H9 (cell line): ENCODE results near the gene METTL22. TPM values are rescaled to one million over a fixed set of nuclear protein-coding genes. Genes with fewer than 3 reads are reported as not detected.
A peak's percentile ranks its signal among the peaks of the same experiment; 100 is the strongest.

Experiments
- DNase-seq: peaks from one replicate; pipeline ENCODE4 v3.0.0-alpha.2; 2017
- H2AFZ ChIP-seq: one replicate; pipeline ENCODE4 v1.6.1; 2013; ENCODE audit warnings: mild to moderate bottlenecking, low read length, control low read depth, moderate library complexity
- H2AK5ac ChIP-seq: 2 replicates; pipeline ENCODE4 v1.6.1; 2013; ENCODE audit warnings: low read length, control low read depth, mixed read lengths; ENCODE audit not compliant: insufficient read length
- H2BK120ac ChIP-seq: one replicate; pipeline ENCODE4 v1.6.1; 2013; ENCODE audit warnings: low read depth, mild to moderate bottlenecking, low read length, control low read depth, inconsistent platforms; ENCODE audit not compliant: poor library complexity, severe bottlenecking
- H2BK12ac ChIP-seq: 2 replicates; pipeline ENCODE4 v1.6.1; 2013; ENCODE audit warnings: low read length, control low read depth, mixed read lengths, low read depth; ENCODE audit not compliant: insufficient read length
- H2BK15ac ChIP-seq: 2 replicates; pipeline ENCODE4 v1.6.1; 2013; ENCODE audit warnings: low read depth, low read length, control low read depth
- H2BK20ac ChIP-seq: one replicate; pipeline ENCODE4 v1.6.1; 2013; ENCODE audit warnings: low read depth, mild to moderate bottlenecking, low read length, control low read depth, inconsistent platforms; ENCODE audit not compliant: poor library complexity, severe bottlenecking
- H2BK5ac ChIP-seq: 2 replicates; pipeline ENCODE4 v1.6.1; 2013; ENCODE audit warnings: low read length, control low read depth, mixed read lengths; ENCODE audit not compliant: insufficient read length
- H3K14ac ChIP-seq: 2 replicates; pipeline ENCODE4 v1.6.1; 2013; ENCODE audit warnings: low read length, control low read depth; ENCODE audit not compliant: insufficient read depth
- H3K18ac ChIP-seq: 2 replicates; pipeline ENCODE4 v1.6.1; 2013; ENCODE audit warnings: low read depth, mild to moderate bottlenecking, mixed read lengths, low read length, control low read depth; ENCODE audit not compliant: insufficient read length
- H3K23ac ChIP-seq: 2 replicates; pipeline ENCODE4 v1.6.1; 2013; ENCODE audit warnings: low read length, control low read depth, mixed read lengths, low read depth; ENCODE audit not compliant: insufficient read length
- H3K23me2 ChIP-seq: 2 replicates; pipeline ENCODE4 v1.6.1; 2013; ENCODE audit warnings: low read depth, mild to moderate bottlenecking, mixed read lengths, low read length, control low read depth; ENCODE audit not compliant: insufficient read length, poor library complexity, severe bottlenecking
- H3K27ac ChIP-seq: 2 replicates; pipeline ENCODE4 v1.5.1; 2013; ENCODE audit warnings: low read length, control low read depth, mixed read lengths, low read depth; ENCODE audit not compliant: insufficient read length
- H3K27me3 ChIP-seq: 2 replicates; pipeline ENCODE4 v1.6.1; 2013; ENCODE audit warnings: low read length, control low read depth, inconsistent platforms; ENCODE audit not compliant: insufficient read depth
- H3K4ac ChIP-seq: 2 replicates; pipeline ENCODE4 v1.6.1; 2013; ENCODE audit warnings: low read depth, mild to moderate bottlenecking, control low read depth, inconsistent platforms, low read length, moderate library complexity
- H3K4me1 ChIP-seq: 2 replicates; pipeline ENCODE4 v1.6.1; 2013; ENCODE audit warnings: low read length, control low read depth, inconsistent platforms; ENCODE audit not compliant: insufficient read depth
- H3K4me2 ChIP-seq: 2 replicates; pipeline ENCODE4 v1.6.1; 2013; ENCODE audit warnings: low read length, control low read depth, mixed read lengths; ENCODE audit not compliant: insufficient read length, insufficient read depth
- H3K56ac ChIP-seq: 2 replicates; pipeline ENCODE4 v1.6.1; 2013; ENCODE audit warnings: low read depth, mild to moderate bottlenecking, mixed read lengths, low read length, control low read depth; ENCODE audit not compliant: insufficient read length
- H3K79me1 ChIP-seq: 2 replicates; pipeline ENCODE4 v1.6.1; 2013; ENCODE audit warnings: low read depth, mild to moderate bottlenecking, moderate library complexity, low read length, control low read depth, inconsistent platforms; ENCODE audit not compliant: insufficient read depth, poor library complexity, severe bottlenecking
- H3K79me2 ChIP-seq: 2 replicates; pipeline ENCODE4 v1.6.1; 2013; ENCODE audit warnings: low read length, control low read depth, inconsistent platforms; ENCODE audit not compliant: insufficient read depth
- H3K9ac ChIP-seq: 2 replicates; pipeline ENCODE4 v1.6.1; 2013; ENCODE audit warnings: low read length, control low read depth, mixed read lengths; ENCODE audit not compliant: insufficient read length; ENCODE audit errors: extremely low read depth
- H3K9me3 ChIP-seq: one replicate; pipeline ENCODE4 v1.6.1; 2013; ENCODE audit warnings: low read depth, low read length, inconsistent platforms; ENCODE audit not compliant: control insufficient read depth
- H3T11ph ChIP-seq: one replicate; pipeline ENCODE4 v1.6.1; 2013; ENCODE audit warnings: mild to moderate bottlenecking, low read length, control low read depth, inconsistent platforms
- H4K20me1 ChIP-seq: one replicate; pipeline ENCODE4 v1.6.1; 2013; ENCODE audit not compliant: control insufficient read depth, insufficient read length, insufficient read depth
- H4K5ac ChIP-seq: 2 replicates; pipeline ENCODE4 v1.6.1; 2013; ENCODE audit warnings: low read depth, mild to moderate bottlenecking, mixed read lengths, low read length, control low read depth; ENCODE audit not compliant: insufficient read length
- H4K8ac ChIP-seq: replicated peaks from 2 replicates; pipeline ENCODE4 v1.6.1; 2013; ENCODE audit warnings: low read length, control low read depth, mixed read lengths, low read depth; ENCODE audit not compliant: insufficient read length
- H4K91ac ChIP-seq: 2 replicates; pipeline ENCODE4 v1.6.1; 2013; ENCODE audit warnings: low read depth, mild to moderate bottlenecking, moderate library complexity, mixed read lengths, low read length, control low read depth; ENCODE audit not compliant: insufficient read length
- H3K27ac Mint-ChIP-seq, 3 experiments: 2 replicates in 2 of 3; 3 replicates in 1 of 3; pipeline ENCODE4 v1.8.0; 2020 to 2021; ENCODE audit warnings: mixed read lengths in 3 of 3, mild to moderate bottlenecking in 1 of 3, moderate library complexity in 1 of 3
- H3K27me3 Mint-ChIP-seq: 2 replicates; pipeline ENCODE4 v1.8.0; 2021; ENCODE audit warnings: low read depth, mild to moderate bottlenecking, moderate library complexity, mixed read lengths
- H3K36me3 Mint-ChIP-seq, 3 experiments: 2 replicates in 2 of 3; 3 replicates in 1 of 3; pipeline ENCODE4 v1.8.0; 2020 to 2021; ENCODE audit warnings: low read depth in 3 of 3, mixed read lengths in 3 of 3; ENCODE audit not compliant: insufficient read depth in 1 of 3
- H3K4me1 Mint-ChIP-seq, 2 experiments: 2 replicates each; pipeline ENCODE4 v1.8.0; 2020; ENCODE audit warnings: mixed read lengths in 2 of 2
- H3K4me3 Mint-ChIP-seq, 2 experiments: 2 replicates in 1 of 2; 3 replicates in 1 of 2; pipeline ENCODE4 v1.8.0; 2020 to 2021; ENCODE audit warnings: mild to moderate bottlenecking in 2 of 2, mixed read lengths in 2 of 2, moderate library complexity in 1 of 2
- H3K9me3 Mint-ChIP-seq, 2 experiments: 2 replicates in 1 of 2; 3 replicates in 1 of 2; pipeline ENCODE4 v1.8.0; 2020; ENCODE audit warnings: mild to moderate bottlenecking in 2 of 2, mixed read lengths in 2 of 2, moderate library complexity in 1 of 2
- WGBS: extraction: QIAGEN DNeasy Blood & Tissue Kit; methylation state at CpG from one replicate; pipeline ENCODE4 v1.1.7; 2013; ENCODE audit warnings: missing lambda C conversion rate, low lambda C conversion rate, mixed read lengths; ENCODE audit not compliant: insufficient read length; ENCODE audit errors: extremely low coverage; 5-methylcytosine and 5-hydroxymethylcytosine counted together
- total RNA-seq: library from RNA; stranded (reverse); gene quantifications from 2 replicates; pipeline ENCODE4 v1.2.1, GENCODE V29; 2021
- TF ChIP-seq, protein P1 (sequence below): fragments of 200-600 bp; sonication (generic); conservative IDR thresholded peaks from 3 replicates; pipeline ENCODE4 v1.8.0; 2021; ENCODE audit warnings: antibody characterized with exemption, mild to moderate bottlenecking

The METTL22 gene
- total RNA-seq, 1 experiment from 2014 or later = 51.9 TPM

- TF ChIP-seq, protein P1, sequence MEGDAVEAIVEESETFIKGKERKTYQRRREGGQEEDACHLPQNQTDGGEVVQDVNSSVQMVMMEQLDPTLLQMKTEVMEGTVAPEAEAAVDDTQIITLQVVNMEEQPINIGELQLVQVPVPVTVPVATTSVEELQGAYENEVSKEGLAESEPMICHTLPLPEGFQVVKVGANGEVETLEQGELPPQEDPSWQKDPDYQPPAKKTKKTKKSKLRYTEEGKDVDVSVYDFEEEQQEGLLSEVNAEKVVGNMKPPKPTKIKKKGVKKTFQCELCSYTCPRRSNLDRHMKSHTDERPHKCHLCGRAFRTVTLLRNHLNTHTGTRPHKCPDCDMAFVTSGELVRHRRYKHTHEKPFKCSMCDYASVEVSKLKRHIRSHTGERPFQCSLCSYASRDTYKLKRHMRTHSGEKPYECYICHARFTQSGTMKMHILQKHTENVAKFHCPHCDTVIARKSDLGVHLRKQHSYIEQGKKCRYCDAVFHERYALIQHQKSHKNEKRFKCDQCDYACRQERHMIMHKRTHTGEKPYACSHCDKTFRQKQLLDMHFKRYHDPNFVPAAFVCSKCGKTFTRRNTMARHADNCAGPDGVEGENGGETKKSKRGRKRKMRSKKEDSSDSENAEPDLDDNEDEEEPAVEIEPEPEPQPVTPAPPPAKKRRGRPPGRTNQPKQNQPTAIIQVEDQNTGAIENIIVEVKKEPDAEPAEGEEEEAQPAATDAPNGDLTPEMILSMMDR = no peak
- Histone ChIP-seq H4K8ac (no peak overlapping the region), H3K9ac (no peak overlapping the region), H3K27me3 (no peaks in the 10 kb centered on the region), H3K4me2 (no peak overlapping the region), H2BK120ac (no peak overlapping the region), H2BK5ac (no peak overlapping the region), H4K5ac (no peak overlapping the region), H3K79me1 (no peaks in the 10 kb centered on the region), H3T11ph (no peak overlapping the region), H3K14ac (no peak overlapping the region), H3K27ac (no peak overlapping the region), H3K9me3 (no peaks in the 10 kb centered on the region), H3K4me1 (no peaks in the 10 kb centered on the region; the same call in 1 of the 2 replicates), H4K91ac (no peak overlapping the region), H2BK20ac (no peak overlapping the region), H2BK12ac (peak overlapping the region; percentile 2), H3K56ac (no peak overlapping the region), H4K20me1 (no peaks in the 10 kb centered on the region), H2AFZ (no peak overlapping the region), H2BK15ac (no peak overlapping the region), H2AK5ac (no peak overlapping the region), H3K23ac (no peak overlapping the region), H3K4ac (no peak overlapping the region), H3K79me2 (no peaks in the 10 kb centered on the region), H3K18ac (peak overlapping the region; percentile 65), H3K23me2 (no peaks in the 10 kb centered on the region)
- H3K4me3 Mint-ChIP-seq = no peak overlapping the region
- H3K27ac Mint-ChIP-seq = peak overlapping the region; percentile 53 to 98 (median 64); a peak in 5 of 7 replicates
- no CpG with 5 or more reads among the region's 11 CpGs for WGBS
- peaks cover 23 to 41% of the 10 kb centered on the region in 2 experiments for H3K4me1 Mint-ChIP-seq
- no peaks in the 10 kb centered on the region for H3K36me3 Mint-ChIP-seq
- H3K9me3 Mint-ChIP-seq = peaks cover 5 to 7% of the 10 kb centered on the region in 2 experiments; a peak in 3 of 5 replicates
- DNase-seq = no peak
- peaks cover 1% of the 10 kb centered on the region for H3K27me3 Mint-ChIP-seq
These were observed 49.2 kb upstream of the METTL22 start for GRCh38 chr16:8572063-8572918.
